ENCODE data around the gene MAVS.

The MAVS gene

DNA sequence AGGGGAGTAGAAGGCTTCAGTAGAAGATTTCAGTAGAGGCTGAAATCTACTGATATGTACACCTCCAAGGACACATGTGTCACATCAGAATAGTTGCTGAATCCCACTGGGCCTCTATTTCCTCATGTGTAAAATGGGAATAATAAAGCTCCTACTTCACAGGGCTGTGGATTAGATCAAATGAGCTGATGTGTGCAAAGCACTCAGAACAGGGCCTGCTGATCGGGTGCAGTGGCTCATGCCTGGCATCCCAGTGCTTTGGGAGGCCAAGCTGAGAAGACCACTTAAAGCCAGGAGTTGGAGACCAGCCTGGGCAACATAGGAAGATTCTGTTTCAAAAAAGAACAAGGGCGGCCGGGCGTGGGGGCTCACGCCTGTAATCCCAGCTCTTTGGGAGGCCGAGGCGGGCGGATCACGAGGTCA lies 34.4 kb upstream of the MAVS start:
- DNase-seq (ENCODE audit: extremely low spot score): no peak
- ChIA-PET POLR2A (interaction anchor here (1.2 to 3.1 kb wide), 2 partner anchors 9 to 43 kb away, joined by 3 to 10 read pairs; partner anchors contain the start of gene AP5S1), CTCF (no interaction called here)
- no peak for TF ChIP-seq BHLHE40 (IDR thresholded peaks at IDR 0.05; ENCODE audit: borderline replicate concordance)
- TF ChIP-seq NFRKB (IDR thresholded peaks at IDR 0.05): no peak
- TF ChIP-seq FOXM1 (IDR thresholded peaks at IDR 0.05; ENCODE audit: borderline replicate concordance): no peak
- TF ChIP-seq ARNT (IDR thresholded peaks at IDR 0.05): no peak
- no peak for TF ChIP-seq ZNF384 (IDR thresholded peaks at IDR 0.05)
- TF ChIP-seq SUZ12 (IDR thresholded peaks at IDR 0.05): no peak
- TF ChIP-seq, protein P1, sequence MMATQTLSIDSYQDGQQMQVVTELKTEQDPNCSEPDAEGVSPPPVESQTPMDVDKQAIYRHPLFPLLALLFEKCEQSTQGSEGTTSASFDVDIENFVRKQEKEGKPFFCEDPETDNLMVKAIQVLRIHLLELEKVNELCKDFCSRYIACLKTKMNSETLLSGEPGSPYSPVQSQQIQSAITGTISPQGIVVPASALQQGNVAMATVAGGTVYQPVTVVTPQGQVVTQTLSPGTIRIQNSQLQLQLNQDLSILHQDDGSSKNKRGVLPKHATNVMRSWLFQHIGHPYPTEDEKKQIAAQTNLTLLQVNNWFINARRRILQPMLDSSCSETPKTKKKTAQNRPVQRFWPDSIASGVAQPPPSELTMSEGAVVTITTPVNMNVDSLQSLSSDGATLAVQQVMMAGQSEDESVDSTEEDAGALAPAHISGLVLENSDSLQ (IDR thresholded peaks at IDR 0.05): no peak
- TF ChIP-seq HDGF (IDR thresholded peaks at IDR 0.05; ENCODE audit: borderline replicate concordance): no peak
- TF ChIP-seq ELF4 (IDR thresholded peaks at IDR 0.05): no peak
- no peak for TF ChIP-seq TARDBP (IDR thresholded peaks at IDR 0.05)
- TF ChIP-seq FOXK2 (IDR thresholded peaks at IDR 0.05): no peak
- TF ChIP-seq CTBP1 (IDR thresholded peaks at IDR 0.05; ENCODE audit: borderline replicate concordance): no peak
- no peak for TF ChIP-seq FOXA1 (IDR thresholded peaks at IDR 0.05)
- TF ChIP-seq SP1 (IDR thresholded peaks at IDR 0.05): no peak

DNA sequence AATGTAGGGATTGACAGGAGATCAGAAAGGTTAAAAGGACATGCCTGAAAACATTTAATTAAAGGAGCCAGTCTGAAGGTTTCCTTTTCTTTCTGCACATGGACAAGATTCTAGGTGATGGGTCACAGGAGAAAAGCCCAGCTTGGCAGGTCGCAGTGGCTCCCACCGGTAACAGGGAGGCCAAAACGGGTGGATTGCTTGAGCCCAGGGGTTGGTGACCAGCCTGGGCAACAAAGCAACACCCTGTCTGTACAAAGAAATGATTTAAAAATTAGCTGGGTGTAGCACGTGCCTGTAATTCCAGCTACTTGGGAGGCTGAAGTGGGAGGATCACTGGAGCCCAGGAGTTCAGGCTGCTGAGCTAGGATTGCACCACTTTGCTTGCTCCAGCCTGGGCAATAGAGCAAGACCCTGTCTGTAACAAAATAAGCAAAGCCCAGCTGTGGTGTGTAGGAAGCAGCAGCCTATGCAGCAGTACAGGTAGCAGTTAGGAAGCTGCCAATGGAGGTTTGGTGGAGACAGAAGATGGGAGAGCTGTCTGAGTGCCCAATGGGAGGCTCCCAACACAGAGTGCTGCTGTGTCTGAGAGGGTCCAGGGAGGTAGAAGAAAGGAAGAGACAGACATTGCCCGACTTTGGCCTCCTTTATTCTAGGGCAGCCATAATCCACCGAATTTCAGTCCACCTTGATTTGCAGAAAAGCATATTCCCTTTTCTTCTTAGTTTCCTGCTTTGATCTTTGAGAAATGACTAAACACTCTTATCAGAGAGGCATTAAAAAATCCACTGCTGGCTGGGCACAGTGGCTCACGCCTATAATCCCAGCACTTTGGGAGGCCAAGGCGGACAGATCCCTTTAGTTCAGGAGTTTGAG lies 33.4 kb upstream of the MAVS start:
- TF ChIP-seq ARNT (IDR thresholded peaks at IDR 0.05): no peak
- TF ChIP-seq LEF1 (IDR thresholded peaks at IDR 0.05; ENCODE audit: borderline replicate concordance): no peak
- TF ChIP-seq SP1 (IDR thresholded peaks at IDR 0.05): no peak
- TF ChIP-seq BHLHE40 (IDR thresholded peaks at IDR 0.05; ENCODE audit: borderline replicate concordance): no peak
- no peak for TF ChIP-seq CTBP1 (IDR thresholded peaks at IDR 0.05; ENCODE audit: borderline replicate concordance)
- no peak for TF ChIP-seq L3MBTL2 (conservative IDR thresholded peaks at IDR 0.05)
- no peak for TF ChIP-seq ELF4 (IDR thresholded peaks at IDR 0.05)
- no peak for TF ChIP-seq HDGF (IDR thresholded peaks at IDR 0.05; ENCODE audit: borderline replicate concordance)
- no peak for TF ChIP-seq SUZ12 (IDR thresholded peaks at IDR 0.05)
- POLR2A ChIA-PET: interaction anchor here (1.2 to 3.1 kb wide), 4 partner anchors 8 to 44 kb away, joined by 3 to 12 read pairs (median 7); partner anchors contain the start of genes AP5S1, CENPB and SPEF1
- CTCF ChIA-PET: interaction anchor here (0.6 to 0.8 kb wide), 2 partner anchors 172 to 258 kb away, joined by 3 read pairs; no protein-coding TSS in a partner anchor
- DNase-seq (ENCODE audit: extremely low spot score): no peak

DNA sequence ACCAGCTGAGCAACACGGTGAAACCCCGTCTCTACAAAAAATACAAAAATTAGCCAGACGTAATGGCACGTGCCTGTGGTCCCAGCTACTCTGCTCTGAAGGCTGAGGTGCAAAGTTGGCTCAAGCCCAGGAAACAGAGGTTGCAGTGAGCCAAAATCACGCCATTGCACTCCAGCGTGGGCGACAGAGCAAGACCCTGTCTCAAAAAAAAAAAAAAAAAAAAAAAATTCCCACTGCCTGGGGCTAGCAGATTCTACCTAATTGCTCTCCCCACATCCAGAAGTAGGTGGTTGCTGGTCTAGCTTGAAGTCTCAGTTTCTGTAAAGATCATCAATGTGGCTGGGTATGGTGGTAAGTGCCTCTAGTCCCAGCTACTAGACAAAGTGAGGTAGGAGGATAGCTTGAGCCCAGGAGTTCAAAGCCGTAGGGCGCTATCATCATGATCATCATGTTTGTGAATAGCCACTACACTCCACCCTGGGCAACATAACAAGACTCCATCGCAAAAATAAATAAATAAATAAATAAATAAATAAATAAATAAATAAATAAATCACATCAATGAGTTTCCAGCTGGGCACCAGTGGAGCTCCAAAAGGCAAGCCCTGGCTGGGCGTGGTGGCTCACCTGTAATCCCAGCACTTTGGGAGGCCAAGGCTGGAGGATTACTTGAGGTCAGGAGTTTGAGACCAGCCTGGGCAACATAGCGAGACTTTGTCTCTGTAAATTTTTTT lies 32.6 kb upstream of the MAVS start:
- ChIA-PET CTCF (interaction anchor here (0.6 kb wide), 4 partner anchors 24 to 171 kb away, joined by 3 to 7 read pairs (median 6); no protein-coding TSS in a partner anchor), POLR2A (interaction anchor here (1.4 to 1.8 kb wide), 2 partner anchors 28 to 32 kb away, joined by 4 to 12 read pairs; partner anchors contain the start of genes CENPB and SPEF1)
- TF ChIP-seq FOXK2 (IDR thresholded peaks at IDR 0.05) (no peak), SP1 (IDR thresholded peaks at IDR 0.05) (no peak), CTBP1 (IDR thresholded peaks at IDR 0.05; ENCODE audit: borderline replicate concordance) (no peak), L3MBTL2 (conservative IDR thresholded peaks at IDR 0.05) (no peak), SUZ12 (IDR thresholded peaks at IDR 0.05) (no peak), FOXM1 (IDR thresholded peaks at IDR 0.05; ENCODE audit: borderline replicate concordance) (no peak), ARNT (IDR thresholded peaks at IDR 0.05) (no peak), TARDBP (IDR thresholded peaks at IDR 0.05) (no peak), LEF1 (IDR thresholded peaks at IDR 0.05; ENCODE audit: borderline replicate concordance) (no peak), ZNF384 (IDR thresholded peaks at IDR 0.05) (no peak), BHLHE40 (IDR thresholded peaks at IDR 0.05; ENCODE audit: borderline replicate concordance) (no peak)
- TF ChIP-seq, protein P1 (IDR thresholded peaks at IDR 0.05): no peak
- no peak for DNase-seq (ENCODE audit: extremely low spot score)

DNA sequence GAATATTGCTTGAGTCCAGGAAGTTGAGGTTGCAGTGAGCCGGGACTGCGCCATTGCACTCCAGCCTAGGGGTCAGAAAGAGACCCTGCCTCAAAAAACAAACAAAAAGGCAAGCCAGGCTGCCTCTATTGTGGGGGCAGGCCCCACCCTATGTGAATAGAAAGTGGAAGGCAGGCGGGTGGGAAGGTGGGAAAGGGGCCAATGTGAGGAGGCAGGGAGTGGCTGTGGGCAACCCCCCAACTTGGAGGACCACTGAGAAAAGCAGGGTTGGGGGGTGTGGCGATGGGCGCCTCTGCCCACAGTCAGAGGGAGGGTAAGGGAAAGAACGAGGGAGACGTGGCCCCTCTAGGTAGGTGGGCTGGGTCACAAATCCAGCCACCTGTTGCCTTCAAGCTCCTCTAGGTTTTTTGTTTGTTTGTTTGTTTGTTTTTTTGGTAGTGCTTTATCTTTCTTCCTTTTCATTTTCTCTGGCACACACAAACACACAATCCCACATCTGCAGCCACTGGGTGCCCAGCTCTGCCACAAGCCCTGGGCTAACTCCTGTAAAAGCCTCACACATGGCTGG lies 31.6 kb upstream of the MAVS start:
- CTCF ChIA-PET: no interaction called here

More for the DNA sequence above, 31.6 kb upstream of the MAVS start:
- TF ChIP-seq CTBP1 (IDR thresholded peaks at IDR 0.05; ENCODE audit: borderline replicate concordance) (no peak), BHLHE40 (IDR thresholded peaks at IDR 0.05; ENCODE audit: borderline replicate concordance) (no peak), NFRKB (IDR thresholded peaks at IDR 0.05) (no peak), FOXM1 (IDR thresholded peaks at IDR 0.05; ENCODE audit: borderline replicate concordance) (no peak), FOXK2 (IDR thresholded peaks at IDR 0.05) (no peak), ARNT (IDR thresholded peaks at IDR 0.05) (no peak), HDGF (IDR thresholded peaks at IDR 0.05; ENCODE audit: borderline replicate concordance) (no peak), TARDBP (IDR thresholded peaks at IDR 0.05) (no peak)
- TF ChIP-seq, protein P1 (IDR thresholded peaks at IDR 0.05): no peak
- no peak for DNase-seq (ENCODE audit: extremely low spot score)
- POLR2A ChIA-PET: no interaction called here
